RWPE1 (cell line): Measurements from ENCODE around the gene GALNT12.

ENCODE experiments used
- CTCF ChIA-PET: fragments of 350-600 bp; sonication (Branson Sonifier 250); formaldehyde crosslinking; extraction: SDS; loops from one replicate; lab custom pipeline; 2021; lab: Yijun Ruan, JAX
- POLR2A ChIA-PET: fragments of 400-600 bp; formaldehyde crosslinking; extraction: SDS; loops from one replicate; lab custom pipeline; 2020; ENCODE audit warnings: antibody characterized with exemption; ENCODE audit not compliant: low non-redundant PET; lab: Yijun Ruan, JAX
- DNase-seq: peaks from one replicate; pipeline ENCODE4 v3.0.0; 2012; ENCODE audit warnings: low spot score
- H3K27ac ChIP-seq: fragments of 450-650 bp; 2 replicates; pipeline ENCODE4 v1.5.1; 2017
- CTCF ChIP-seq: fragments of 450-650 bp; conservative IDR thresholded peaks from 2 replicates; pipeline ENCODE4 v1.5.1; 2017; ENCODE audit warnings: low read depth, mild to moderate bottlenecking

GALNT12 gene

GRCh38 chr9:98798254-98798653 is 9.2 kb upstream of the GALNT12 start:
- H3K27ac ChIP-seq: no peak overlapping the region
- no peak for TF ChIP-seq CTCF
- ChIA-PET POLR2A (no interaction called here), CTCF (interaction anchor here (0.6 to 1.5 kb wide), 3 partner anchors 454 to 504 kb away, joined by 3 to 4 read pairs (median 3); no protein-coding TSS in a partner anchor)
- no peak for DNase-seq

GRCh38 chr9:98801561-98801960 is 5.9 kb upstream of the GALNT12 start:
- no peak for TF ChIP-seq CTCF
- H3K27ac ChIP-seq: no peak overlapping the region
- no peak for DNase-seq
- POLR2A ChIA-PET: no interaction called here
- CTCF ChIA-PET: interaction anchor here (0.5 to 1.1 kb wide), 2 partner anchors 197 to 418 kb away, joined by 3 read pairs; no protein-coding TSS in a partner anchor

DNA sequence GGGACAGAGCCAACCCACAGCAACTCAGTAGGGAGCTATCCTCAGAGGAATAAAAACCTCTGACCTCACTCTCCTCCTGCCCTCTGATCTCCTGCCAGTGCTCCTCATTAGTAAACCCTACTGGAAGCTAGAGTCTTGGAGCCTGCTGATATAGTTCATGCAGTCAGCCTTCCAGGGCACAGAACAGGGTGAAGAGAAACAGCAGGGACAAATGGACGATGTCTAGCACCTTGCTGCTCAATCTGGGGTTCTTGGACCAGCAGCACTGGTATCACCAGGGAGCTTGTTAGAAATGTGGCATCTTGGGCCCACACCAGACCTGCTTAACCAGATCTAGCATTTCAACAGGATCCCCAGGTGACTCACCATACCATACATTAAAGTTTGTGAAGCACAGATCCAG is 5.5 kb upstream of the GALNT12 start:
- peak; percentile 72 for DNase-seq
- CTCF ChIA-PET: interaction anchor here (0.5 to 1.1 kb wide), 3 partner anchors 196 to 883 kb away, joined by 3 read pairs; no protein-coding TSS in a partner anchor
- H3K27ac ChIP-seq: no peak overlapping the region
- TF ChIP-seq CTCF: no peak
- POLR2A ChIA-PET: no interaction called here

DNA sequence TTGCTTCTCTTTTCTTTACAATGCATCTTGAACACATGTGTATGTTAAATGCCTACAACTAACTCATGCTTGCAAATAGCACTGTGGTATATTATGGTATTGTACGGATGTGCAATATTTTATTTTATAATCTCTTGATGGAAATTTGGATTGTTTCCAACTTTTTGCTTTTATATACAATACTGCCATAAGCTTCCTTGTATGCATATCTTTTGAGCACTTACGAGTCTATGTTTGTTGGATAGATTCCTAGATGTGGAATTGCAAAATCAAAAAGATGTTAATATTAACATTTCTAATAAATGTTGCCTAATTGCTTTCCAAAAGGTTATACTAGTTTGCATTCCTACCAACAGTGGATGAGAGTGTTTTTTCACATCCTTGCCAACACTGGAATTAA is 3.4 kb upstream of the GALNT12 start:
- no peak overlapping the region for H3K27ac ChIP-seq
- DNase-seq: no peak
- CTCF ChIA-PET: interaction anchor here (1.2 kb wide), 1 partner anchor 14 kb away, joined by 4 read pairs; no protein-coding TSS in a partner anchor
- POLR2A ChIA-PET: no interaction called here
- TF ChIP-seq CTCF: no peak

GRCh38 chr9:98805506-98806272 is 1.8 kb upstream of the GALNT12 start:
- POLR2A ChIA-PET: no interaction called here
- no peak for TF ChIP-seq CTCF
- CTCF ChIA-PET: interaction anchor here (0.6 to 1.5 kb wide), 6 partner anchors 10 to 550 kb away, joined by 3 to 9 read pairs (median 4); partner anchors contain the start of genes ANKS6 and TBC1D2
- H3K27ac ChIP-seq: peak overlapping the region; percentile 79
- DNase-seq: peak; percentile 59

DNA sequence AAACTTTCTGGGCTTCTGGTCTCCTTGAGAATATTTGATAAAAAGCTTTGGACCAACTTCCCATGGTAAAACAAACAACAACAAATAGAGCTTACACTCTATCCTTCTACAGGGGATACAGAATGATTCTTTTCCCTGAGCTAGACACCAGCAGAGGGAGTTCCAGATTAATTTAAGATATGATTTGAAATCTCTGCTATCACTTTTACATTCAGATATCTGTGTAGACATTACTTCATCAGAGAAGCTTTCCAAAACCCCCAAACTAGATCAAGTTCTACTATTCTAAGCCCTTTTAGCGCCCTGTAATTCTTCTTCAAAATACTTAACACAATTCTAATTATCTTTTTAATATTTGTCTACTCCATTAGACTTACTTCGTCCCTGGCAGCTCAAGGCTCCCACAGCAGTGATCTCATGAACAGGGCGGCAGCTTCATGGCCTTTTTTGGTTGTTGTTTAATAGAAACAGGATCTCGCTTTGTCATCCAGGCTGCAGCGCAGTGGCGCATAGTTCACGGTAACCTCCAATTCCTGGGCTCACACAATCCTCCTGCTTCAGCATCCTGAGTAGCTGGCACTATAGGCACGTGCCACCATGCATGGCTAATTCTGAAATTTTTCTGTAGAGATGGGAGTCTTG is 955 bp upstream of the GALNT12 start:
- DNase-seq: no peak

More for the DNA sequence above, 955 bp upstream of the GALNT12 start:
- ChIA-PET CTCF (interaction anchor here (0.5 to 1.5 kb wide), 11 partner anchors 11 to 1064 kb away, joined by 3 to 9 read pairs (median 4); partner anchors contain the start of gene ANKS6), POLR2A (no interaction called here)
- H3K27ac ChIP-seq: peak overlapping the region; percentile 79
- peak; percentile 59 for TF ChIP-seq CTCF
